Measurements from ENCODE around the gene TGFBR2.

The TGFBR2 gene

DNA sequence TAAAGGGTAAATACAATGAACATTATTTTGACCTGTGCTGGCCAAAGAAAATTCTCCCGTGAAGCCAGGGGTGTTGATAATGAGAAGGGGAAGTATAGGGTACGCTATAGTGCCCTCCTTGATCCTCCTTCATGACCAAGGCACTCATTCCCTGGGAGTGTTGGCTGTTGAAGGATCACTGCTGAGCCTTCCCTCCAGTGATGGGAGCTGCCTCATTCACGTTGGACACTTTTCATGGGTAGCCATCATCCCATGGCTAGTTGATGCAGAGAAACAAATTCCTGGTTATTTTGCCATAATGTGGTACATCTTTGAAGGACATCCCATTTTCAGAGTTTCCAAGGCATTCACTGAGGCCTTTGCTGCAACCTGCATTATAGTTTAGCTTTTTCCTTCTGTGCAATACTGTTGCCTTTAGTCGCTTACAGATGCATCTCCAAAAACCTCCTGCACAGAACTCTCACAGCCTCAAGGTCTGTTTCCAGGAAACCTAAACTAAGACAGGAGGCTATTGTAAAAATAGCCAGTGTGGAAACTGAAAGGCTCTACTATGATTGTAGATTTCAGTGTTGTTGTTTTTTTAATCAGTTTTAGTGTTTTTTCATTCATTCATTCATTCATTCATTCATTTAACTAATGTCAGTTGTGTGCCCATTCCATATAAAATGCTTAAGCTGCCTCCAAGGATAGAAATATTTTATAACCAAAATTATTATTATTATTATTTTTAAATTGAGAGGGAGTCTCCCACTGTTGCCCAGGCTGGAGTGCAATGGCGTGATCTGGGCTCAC is 40.8 kb downstream of the TGFBR2 start:
- Mint-ChIP-seq H3K27me3 (no peaks in the 10 kb centered on the region), H3K36me3 (peaks cover 55% of the 10 kb centered on the region), H3K9me3 (ENCODE audit: low read depth) (no peaks in the 10 kb centered on the region), H3K4me1 (ENCODE audit: low read depth) (peaks cover 98% of the 10 kb centered on the region), H3K27ac (peak overlapping the region; percentile 97), H3K4me3 (peak overlapping the region; percentile 78)

GRCh38 chr3:30648670-30649357 is 42.4 kb downstream of the TGFBR2 start:
- peaks cover 58% of the 10 kb centered on the region for H3K36me3 Mint-ChIP-seq
- H3K9me3 Mint-ChIP-seq (ENCODE audit: low read depth), result no peaks in the 10 kb centered on the region
- peaks cover 99% of the 10 kb centered on the region for H3K4me1 Mint-ChIP-seq (ENCODE audit: low read depth)
- H3K27me3 Mint-ChIP-seq, result no peaks in the 10 kb centered on the region
- H3K4me3 Mint-ChIP-seq, result peak overlapping the region; percentile 73
- H3K27ac Mint-ChIP-seq, result peak overlapping the region; percentile 96

DNA sequence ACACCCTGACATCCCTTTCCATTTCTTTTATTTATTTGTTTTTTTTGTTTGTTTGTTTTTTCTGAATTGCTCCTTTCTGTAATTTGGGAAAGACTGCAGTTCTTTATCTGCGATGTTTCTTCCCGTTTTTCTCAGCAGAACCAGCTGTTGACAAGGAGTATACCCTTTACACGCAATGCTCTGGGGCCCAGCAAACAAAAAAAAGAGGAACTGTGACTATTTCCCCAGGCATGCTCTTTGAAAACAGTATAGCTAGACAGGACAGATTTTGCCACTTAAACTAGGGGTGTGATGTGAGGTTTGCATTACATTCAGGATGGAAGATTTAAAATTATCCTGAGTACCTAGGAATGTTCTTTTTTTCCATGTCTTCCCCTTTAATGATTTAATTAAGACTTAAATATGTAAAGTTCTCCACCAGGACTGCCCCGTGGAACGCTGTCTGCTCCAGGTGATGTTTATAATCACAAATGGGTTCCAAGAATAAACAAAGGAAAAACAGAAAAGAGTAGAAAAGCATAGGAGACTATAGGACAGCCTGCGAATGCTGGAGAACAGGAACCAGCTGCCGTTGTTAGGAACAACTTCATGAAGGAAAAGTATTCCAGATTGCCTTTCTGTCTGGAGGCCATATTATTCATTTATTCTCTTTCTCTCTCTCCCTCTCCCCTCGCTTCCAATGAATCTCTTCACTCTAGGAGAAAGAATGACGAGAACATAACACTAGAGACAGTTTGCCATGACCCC is 43.3 kb downstream of the TGFBR2 start:
- H3K4me3 Mint-ChIP-seq, result peak overlapping the region; percentile 73
- no peaks in the 10 kb centered on the region for H3K9me3 Mint-ChIP-seq (ENCODE audit: low read depth)
- H3K27ac Mint-ChIP-seq, result peak overlapping the region; percentile 96
- peaks cover 65% of the 10 kb centered on the region for H3K36me3 Mint-ChIP-seq
- H3K4me1 Mint-ChIP-seq (ENCODE audit: low read depth), result peaks cover 99% of the 10 kb centered on the region
- no peaks in the 10 kb centered on the region for H3K27me3 Mint-ChIP-seq

GRCh38 chr3:30650348-30650995 is 44.1 kb downstream of the TGFBR2 start:
- Mint-ChIP-seq H3K36me3 (peaks cover 67% of the 10 kb centered on the region), H3K27ac (peak overlapping the region; percentile 96), H3K9me3 (ENCODE audit: low read depth) (no peaks in the 10 kb centered on the region), H3K27me3 (no peaks in the 10 kb centered on the region), H3K4me1 (ENCODE audit: low read depth) (peaks cover 99% of the 10 kb centered on the region), H3K4me3 (peak overlapping the region; percentile 66)

GRCh38 chr3:30654269-30654668 is 47.9 kb downstream of the TGFBR2 start:
- Mint-ChIP-seq H3K9me3 (ENCODE audit: low read depth) (peaks cover 5% of the 10 kb centered on the region), H3K36me3 (peaks cover 66% of the 10 kb centered on the region), H3K27me3 (no peaks in the 10 kb centered on the region), H3K4me1 (ENCODE audit: low read depth) (peaks cover 100% of the 10 kb centered on the region), H3K27ac (peak overlapping the region; percentile 96), H3K4me3 (peak overlapping the region; percentile 75)

DNA sequence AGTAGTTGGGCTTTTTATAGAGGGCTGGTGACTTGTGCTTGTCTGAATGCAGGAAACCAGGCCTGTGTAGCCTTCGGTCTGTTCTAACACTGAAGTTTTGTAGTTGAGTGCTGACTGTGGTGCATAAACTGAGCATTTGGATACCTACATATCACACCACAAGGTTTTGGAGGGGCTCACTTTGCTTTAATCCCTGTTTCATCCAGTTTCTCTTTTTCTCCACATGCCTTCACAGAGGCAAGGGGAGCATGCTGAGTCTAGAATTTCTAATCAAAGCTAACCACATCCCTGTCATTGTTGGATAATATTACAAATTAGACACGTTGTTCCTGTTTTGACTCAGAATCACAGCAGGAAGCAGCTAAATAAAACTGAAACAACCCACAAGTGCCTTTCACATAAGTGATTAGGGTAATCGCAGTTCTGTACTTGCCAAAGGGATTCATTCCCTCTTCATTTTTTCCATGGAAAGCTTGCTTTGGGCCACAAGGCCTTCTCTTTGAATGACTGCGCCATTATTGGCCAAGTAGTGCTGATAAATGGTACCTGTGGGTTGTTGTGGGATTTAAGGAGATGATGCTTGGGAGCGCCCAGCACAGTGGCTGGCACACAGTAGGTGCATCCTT is 48.9 kb downstream of the TGFBR2 start:
- Mint-ChIP-seq H3K36me3 (peaks cover 58% of the 10 kb centered on the region), H3K4me3 (peak overlapping the region; percentile 75), H3K4me1 (ENCODE audit: low read depth) (peaks cover 96% of the 10 kb centered on the region), H3K27ac (peak overlapping the region; percentile 96), H3K9me3 (ENCODE audit: low read depth) (peaks cover 5% of the 10 kb centered on the region), H3K27me3 (no peaks in the 10 kb centered on the region)

- peaks cover 5% of the 10 kb centered on the region for H3K9me3 Mint-ChIP-seq (ENCODE audit: low read depth)
- H3K36me3 Mint-ChIP-seq, result peaks cover 54% of the 10 kb centered on the region
- peak overlapping the region; percentile 96 for H3K27ac Mint-ChIP-seq
- peaks cover 96% of the 10 kb centered on the region for H3K4me1 Mint-ChIP-seq (ENCODE audit: low read depth)
- no peaks in the 10 kb centered on the region for H3K27me3 Mint-ChIP-seq
- H3K4me3 Mint-ChIP-seq, result peak overlapping the region; percentile 85
These were observed 50.3 kb downstream of the TGFBR2 start for GRCh38 chr3:30656624-30657141.

DNA sequence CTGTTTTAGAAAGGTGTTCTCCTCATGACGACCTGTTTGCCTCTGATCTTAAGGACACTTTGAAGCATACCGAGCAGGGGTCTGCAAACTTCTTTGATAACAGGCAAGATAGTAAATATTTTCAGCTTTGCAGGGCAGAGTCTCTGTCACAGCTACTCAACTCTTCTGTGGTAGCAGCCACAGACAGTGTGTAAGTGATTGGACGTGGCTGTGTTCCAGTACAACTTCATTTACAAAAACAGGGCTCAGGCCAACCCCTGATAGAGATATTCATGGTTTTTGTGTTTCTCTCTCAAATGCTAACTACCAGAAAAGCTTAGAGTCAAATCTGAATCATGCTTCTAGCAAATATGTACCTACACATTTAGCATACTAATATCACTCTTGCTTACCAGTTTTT is 51.5 kb downstream of the TGFBR2 start:
- Mint-ChIP-seq H3K27me3 (no peaks in the 10 kb centered on the region), H3K9me3 (ENCODE audit: low read depth) (peaks cover 5% of the 10 kb centered on the region)

DNA sequence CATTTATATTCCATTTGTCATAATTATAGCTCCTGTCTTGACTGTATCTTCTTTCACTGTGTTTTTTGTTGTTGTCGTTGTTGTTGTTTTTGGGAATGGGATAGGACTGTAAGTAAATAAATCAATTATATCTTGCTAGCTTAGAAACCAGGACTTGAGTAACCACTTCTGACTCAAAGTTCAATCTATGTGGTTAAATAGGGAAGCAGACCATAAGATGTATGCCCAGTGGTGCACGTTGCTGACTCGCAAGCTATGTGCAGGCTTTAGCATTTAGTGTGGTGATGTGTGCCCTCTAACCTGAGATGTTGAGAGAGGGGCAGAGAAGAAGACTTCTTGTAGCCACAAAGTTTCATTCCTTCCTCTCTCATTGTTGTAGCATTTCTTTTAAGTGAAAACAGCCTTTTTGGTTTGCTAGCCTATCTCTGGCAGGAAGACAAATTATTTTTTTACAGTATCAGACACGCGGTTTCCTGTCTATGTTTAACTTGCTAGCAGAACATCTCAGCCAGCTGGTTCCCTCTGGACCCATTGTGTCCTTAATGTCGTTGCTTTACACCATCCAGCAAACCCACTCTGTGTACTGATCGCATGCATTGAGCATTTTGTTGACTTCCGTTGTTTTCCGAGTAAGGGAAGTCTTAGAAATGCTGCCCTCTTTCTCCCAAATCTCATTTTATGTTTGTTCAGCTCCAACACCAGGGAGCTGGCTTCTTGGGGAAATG is 52.1 kb downstream of the TGFBR2 start:
- peak overlapping the region; percentile 96 for H3K27ac Mint-ChIP-seq
- H3K9me3 Mint-ChIP-seq (ENCODE audit: low read depth), result peaks cover 5% of the 10 kb centered on the region
- no peaks in the 10 kb centered on the region for H3K27me3 Mint-ChIP-seq
- H3K36me3 Mint-ChIP-seq, result peaks cover 54% of the 10 kb centered on the region
- peaks cover 96% of the 10 kb centered on the region for H3K4me1 Mint-ChIP-seq (ENCODE audit: low read depth)
- peak overlapping the region; percentile 85 for H3K4me3 Mint-ChIP-seq

More for the DNA sequence above, 51.5 kb downstream of the TGFBR2 start:
- Mint-ChIP-seq H3K27ac (peak overlapping the region; percentile 96), H3K36me3 (peaks cover 51% of the 10 kb centered on the region), H3K4me3 (peak overlapping the region; percentile 85), H3K4me1 (ENCODE audit: low read depth) (peaks cover 96% of the 10 kb centered on the region)

GRCh38 chr3:30659270-30660130 is 53.1 kb downstream of the TGFBR2 start:
- Mint-ChIP-seq H3K4me1 (ENCODE audit: low read depth) (peaks cover 95% of the 10 kb centered on the region), H3K4me3 (peak overlapping the region; percentile 85), H3K27ac (peak overlapping the region; percentile 96), H3K36me3 (peaks cover 55% of the 10 kb centered on the region), H3K27me3 (no peaks in the 10 kb centered on the region), H3K9me3 (ENCODE audit: low read depth) (peaks cover 5% of the 10 kb centered on the region)

DNA sequence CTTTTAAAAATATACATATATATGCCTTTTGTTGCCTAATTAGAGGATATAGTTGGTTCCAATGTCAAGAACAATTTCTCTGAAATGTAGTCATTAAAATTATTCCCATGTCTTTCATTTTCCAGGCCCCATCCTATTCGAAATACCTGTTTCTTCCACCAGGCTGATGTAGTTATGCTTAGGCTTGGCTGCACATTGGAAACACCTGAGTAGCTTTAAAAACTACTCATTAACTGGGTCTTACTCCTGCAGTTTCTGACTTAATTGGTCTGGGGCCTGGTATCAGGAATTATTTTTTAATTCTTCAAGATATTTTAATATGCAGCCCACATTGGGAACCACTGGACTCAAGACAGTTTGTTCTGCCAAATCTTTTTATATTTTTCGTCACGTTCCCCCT is 53.7 kb downstream of the TGFBR2 start:
- H3K36me3 Mint-ChIP-seq, result peaks cover 51% of the 10 kb centered on the region
- H3K9me3 Mint-ChIP-seq (ENCODE audit: low read depth), result peaks cover 5% of the 10 kb centered on the region
- H3K4me3 Mint-ChIP-seq, result peak overlapping the region; percentile 62
- H3K27ac Mint-ChIP-seq, result peak overlapping the region; percentile 96
- no peaks in the 10 kb centered on the region for H3K27me3 Mint-ChIP-seq
- H3K4me1 Mint-ChIP-seq (ENCODE audit: low read depth), result peaks cover 95% of the 10 kb centered on the region

DNA sequence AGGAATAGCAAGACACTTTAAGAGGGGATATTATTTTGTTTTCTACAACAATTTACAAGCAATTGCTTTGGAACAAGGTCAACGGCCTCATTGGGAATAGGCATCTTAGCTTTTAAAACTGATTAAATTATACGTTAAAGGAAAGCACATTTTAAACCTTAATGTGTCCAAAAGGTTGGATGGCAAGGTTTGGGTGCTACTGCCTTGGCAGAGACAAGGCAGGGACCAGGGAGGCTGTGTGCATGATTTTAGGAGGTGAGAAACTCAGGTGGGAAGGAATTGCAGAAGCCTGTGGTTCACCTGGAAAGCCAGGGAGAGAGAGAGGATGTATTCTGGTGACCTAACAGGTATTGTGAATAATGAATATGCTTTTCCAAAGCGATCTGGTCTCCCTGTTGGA is 54.3 kb downstream of the TGFBR2 start:
- peak overlapping the region; percentile 62 for H3K4me3 Mint-ChIP-seq
- H3K27ac Mint-ChIP-seq, result peak overlapping the region; percentile 96
- H3K36me3 Mint-ChIP-seq, result peaks cover 49% of the 10 kb centered on the region

More for the DNA sequence above, 54.3 kb downstream of the TGFBR2 start:
- peaks cover 5% of the 10 kb centered on the region for H3K9me3 Mint-ChIP-seq (ENCODE audit: low read depth)
- H3K4me1 Mint-ChIP-seq (ENCODE audit: low read depth), result peaks cover 95% of the 10 kb centered on the region
- H3K27me3 Mint-ChIP-seq, result no peaks in the 10 kb centered on the region

Measured in activated naive CD8-positive, alpha-beta T cell (primary cell).